ENCODE measurements around the gene EEFSEC. TPM values are rescaled to one million over a fixed set of nuclear protein-coding genes. Genes with fewer than 3 reads are reported as not detected.

EEFSEC gene
- total RNA-seq, 1 experiment from 2014 or later, result 21.3 TPM

- Histone ChIP-seq H3K4me3 (no peak overlapping the region), H3K36me3 (ENCODE audit: low read depth) (no peaks in the 10 kb centered on the region), H3K27me3 (ENCODE audit: insufficient read depth, low read depth) (no peaks in the 10 kb centered on the region), H2AFZ (no peak overlapping the region), H4K20me1 (ENCODE audit: insufficient read depth) (no peaks in the 10 kb centered on the region), H3K4me2 (peak overlapping the region; percentile 10; the same call in 1 of the 2 replicates), H3F3A (ENCODE audit: insufficient read depth, low read depth) (peaks cover 21% of the 10 kb centered on the region), H3K79me2 (ENCODE audit: low read depth) (no peaks in the 10 kb centered on the region), H3K9me3 (ENCODE audit: insufficient read depth, low read depth) (no peaks in the 10 kb centered on the region), H3K9me2 (ENCODE audit: insufficient read depth) (no peaks in the 10 kb centered on the region), H3K4me1 (replicated peaks; ENCODE audit: insufficient read depth) (peaks cover 64% of the 10 kb centered on the region), H3K27ac (no peak overlapping the region)
- ChIA-PET POLR2A (ENCODE audit: unreplicated experiment) (no interaction called here), CTCF (no interaction called here)
- no peak for DNase-seq
- BruUV-seq (replicated peaks), result no TSS peak
- intact Hi-C loops (cut with micrococcal nuclease; ENCODE audit: unreplicated experiment), result loop anchor here (10.0 kb wide), 1 partner anchor 327 kb away; no protein-coding TSS in a partner anchor
- TF ChIP-seq, protein P1, sequence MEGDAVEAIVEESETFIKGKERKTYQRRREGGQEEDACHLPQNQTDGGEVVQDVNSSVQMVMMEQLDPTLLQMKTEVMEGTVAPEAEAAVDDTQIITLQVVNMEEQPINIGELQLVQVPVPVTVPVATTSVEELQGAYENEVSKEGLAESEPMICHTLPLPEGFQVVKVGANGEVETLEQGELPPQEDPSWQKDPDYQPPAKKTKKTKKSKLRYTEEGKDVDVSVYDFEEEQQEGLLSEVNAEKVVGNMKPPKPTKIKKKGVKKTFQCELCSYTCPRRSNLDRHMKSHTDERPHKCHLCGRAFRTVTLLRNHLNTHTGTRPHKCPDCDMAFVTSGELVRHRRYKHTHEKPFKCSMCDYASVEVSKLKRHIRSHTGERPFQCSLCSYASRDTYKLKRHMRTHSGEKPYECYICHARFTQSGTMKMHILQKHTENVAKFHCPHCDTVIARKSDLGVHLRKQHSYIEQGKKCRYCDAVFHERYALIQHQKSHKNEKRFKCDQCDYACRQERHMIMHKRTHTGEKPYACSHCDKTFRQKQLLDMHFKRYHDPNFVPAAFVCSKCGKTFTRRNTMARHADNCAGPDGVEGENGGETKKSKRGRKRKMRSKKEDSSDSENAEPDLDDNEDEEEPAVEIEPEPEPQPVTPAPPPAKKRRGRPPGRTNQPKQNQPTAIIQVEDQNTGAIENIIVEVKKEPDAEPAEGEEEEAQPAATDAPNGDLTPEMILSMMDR (conservative IDR thresholded peaks at IDR 0.05), result no peak
- no peak for TF ChIP-seq EZH2 (IDR thresholded peaks at IDR 0.05; ENCODE audit: low read depth)
Observed at GRCh38 chr3:128421439-128421836, 268.2 kb downstream of the EEFSEC start.

GRCh38 chr3:128421966-128422365 is 268.7 kb downstream of the EEFSEC start:
- BruUV-seq (replicated peaks), result no TSS peak
- Histone ChIP-seq H3F3A (ENCODE audit: insufficient read depth, low read depth) (peaks cover 19% of the 10 kb centered on the region), H2AFZ (no peak overlapping the region), H3K4me3 (no peak overlapping the region), H3K79me2 (ENCODE audit: low read depth) (no peaks in the 10 kb centered on the region), H3K27ac (no peak overlapping the region), H4K20me1 (ENCODE audit: insufficient read depth) (no peaks in the 10 kb centered on the region), H3K9me3 (ENCODE audit: insufficient read depth, low read depth) (no peaks in the 10 kb centered on the region), H3K27me3 (ENCODE audit: insufficient read depth, low read depth) (no peaks in the 10 kb centered on the region), H3K9me2 (ENCODE audit: insufficient read depth) (no peaks in the 10 kb centered on the region), H3K36me3 (ENCODE audit: low read depth) (no peaks in the 10 kb centered on the region), H3K4me1 (replicated peaks; ENCODE audit: insufficient read depth) (peaks cover 61% of the 10 kb centered on the region), H3K4me2 (no peak overlapping the region)
- TF ChIP-seq EZH2 (IDR thresholded peaks at IDR 0.05; ENCODE audit: low read depth), result no peak
- TF ChIP-seq, protein P1 (conservative IDR thresholded peaks at IDR 0.05), result no peak
- intact Hi-C loops (cut with micrococcal nuclease; ENCODE audit: unreplicated experiment), result loop anchor here (10.0 kb wide), 1 partner anchor 327 kb away; no protein-coding TSS in a partner anchor
- no peak for DNase-seq
- ChIA-PET CTCF (no interaction called here), POLR2A (ENCODE audit: unreplicated experiment) (no interaction called here)

DNA sequence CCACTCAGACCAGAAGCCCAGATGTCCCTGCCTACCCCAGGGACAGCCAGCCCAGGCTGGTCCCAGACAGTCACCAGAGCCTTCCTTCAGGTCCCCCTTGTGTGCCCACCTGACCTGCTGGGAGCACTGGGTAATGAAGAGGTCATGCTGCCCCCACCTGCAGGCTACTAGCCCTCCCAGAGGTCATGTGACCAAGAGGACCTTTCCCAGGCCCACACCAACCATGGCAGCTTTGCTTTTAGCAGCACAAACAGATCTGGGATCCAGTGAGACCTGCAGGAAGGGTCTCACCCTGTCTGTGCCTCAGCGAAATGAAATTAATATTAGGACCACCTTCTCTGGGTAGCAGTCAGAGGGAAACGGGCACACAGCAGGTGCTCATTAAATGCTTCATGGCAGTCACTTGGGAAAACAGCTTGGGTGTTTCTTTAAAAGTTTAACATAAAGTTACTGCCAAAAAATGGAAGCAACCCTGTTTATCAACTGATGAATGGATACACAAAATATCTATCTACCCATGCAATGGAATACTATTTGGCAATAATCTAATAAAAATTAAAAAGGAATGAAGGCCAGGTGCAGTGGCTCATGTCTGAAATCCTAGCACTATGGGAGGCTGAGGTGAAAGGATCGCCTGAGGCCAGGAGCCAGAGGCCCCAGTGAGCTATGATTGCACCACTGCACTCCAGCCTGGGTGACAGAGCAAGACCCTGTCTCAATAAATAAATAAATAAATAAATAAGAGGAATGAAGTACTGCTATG is 269.7 kb downstream of the EEFSEC start:
- no peak overlapping the region for H3K4me3 ChIP-seq
- H3K4me2 ChIP-seq, result no peak overlapping the region; the same call in none of the 2 replicates
- H3K27ac ChIP-seq, result peak overlapping the region; percentile 33
- no peak overlapping the region for H2AFZ ChIP-seq
- ChIA-PET POLR2A (ENCODE audit: unreplicated experiment) (no interaction called here), CTCF (no interaction called here)
- peak in 1 of 2 experiments; percentile 85 for DNase-seq
- H3F3A ChIP-seq (ENCODE audit: insufficient read depth, low read depth), result peaks cover 19% of the 10 kb centered on the region
- BruUV-seq (replicated peaks), result no TSS peak
- intact Hi-C loops (cut with micrococcal nuclease; ENCODE audit: unreplicated experiment), result loop anchor here (10.0 kb wide), 1 partner anchor 328 kb away; no protein-coding TSS in a partner anchor
- H3K4me1 ChIP-seq (replicated peaks; ENCODE audit: insufficient read depth), result peaks cover 56% of the 10 kb centered on the region
- H3K9me2 ChIP-seq (ENCODE audit: insufficient read depth), result no peaks in the 10 kb centered on the region
- H4K20me1 ChIP-seq (ENCODE audit: insufficient read depth), result no peaks in the 10 kb centered on the region
- no peak for TF ChIP-seq EZH2 (IDR thresholded peaks at IDR 0.05; ENCODE audit: low read depth)
- TF ChIP-seq, protein P1 (conservative IDR thresholded peaks at IDR 0.05), result no peak
- H3K79me2 ChIP-seq (ENCODE audit: low read depth), result no peaks in the 10 kb centered on the region
- no peaks in the 10 kb centered on the region for H3K27me3 ChIP-seq (ENCODE audit: insufficient read depth, low read depth)
- no peaks in the 10 kb centered on the region for H3K36me3 ChIP-seq (ENCODE audit: low read depth)
- no peaks in the 10 kb centered on the region for H3K9me3 ChIP-seq (ENCODE audit: insufficient read depth, low read depth)
